ENCODE measurements around the gene ANKRD33B.
"Not testable (repeated sequence)": the region's sequence is repeated elsewhere in the genome, so short reads cannot be mapped to it uniquely, and the experiment has no call there.

ANKRD33B gene

DNA sequence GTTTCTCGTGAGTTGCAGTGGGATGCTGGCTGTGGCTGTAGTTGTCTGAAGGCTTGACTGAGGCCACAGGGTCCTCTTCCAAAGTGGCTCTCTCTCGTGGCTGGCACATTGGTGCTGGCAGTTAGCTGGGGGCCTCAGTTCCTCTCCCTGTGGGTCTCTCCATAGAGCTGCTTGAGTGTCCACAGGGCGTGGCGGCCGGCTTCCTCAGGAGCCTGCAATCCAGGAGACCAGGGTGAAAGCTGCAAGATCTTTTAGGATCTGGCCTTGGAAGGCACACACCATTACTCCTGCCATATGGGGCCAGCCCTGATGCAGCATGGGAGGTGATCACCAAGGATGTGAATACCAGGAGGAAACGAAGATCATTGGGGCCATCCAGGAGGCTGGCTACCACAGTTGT is 41.1 kb downstream of the ANKRD33B start:
- Histone ChIP-seq H3K27me3 (replicated peaks; ENCODE audit: insufficient read depth, low read length) (no peaks in the 10 kb centered on the region), H2AFZ (ENCODE audit: low read length) (no peak overlapping the region), H3K36me3 (replicated peaks; ENCODE audit: insufficient read depth, low read length) (no peaks in the 10 kb centered on the region), H3K4me2 (ENCODE audit: low read depth, low read length) (no peak overlapping the region), H3K4me1 (ENCODE audit: low read length) (peaks cover 31% of the 10 kb centered on the region), H3K27ac (ENCODE audit: low read length) (no peak overlapping the region), H3K9me2 (replicated peaks; ENCODE audit: insufficient read depth, low read length) (no peaks in the 10 kb centered on the region), H3F3A (ENCODE audit: insufficient read depth, low read length) (peaks cover 36% of the 10 kb centered on the region), H3K4me3 (ENCODE audit: low read length) (no peak overlapping the region), H3K9me3 (replicated peaks; ENCODE audit: insufficient read depth, low read length) (no peaks in the 10 kb centered on the region), H4K20me1 (ENCODE audit: insufficient read depth, low read length) (no peaks in the 10 kb centered on the region), H3K79me2 (ENCODE audit: low read length) (peaks cover 37% of the 10 kb centered on the region), H3K9ac (ENCODE audit: low read length) (no peak overlapping the region)
- no peak for DNase-seq
- TF ChIP-seq EZH2phosphoT487 (IDR thresholded peaks at IDR 0.05; ENCODE audit: low read length) (no peak), EZH2 (optimal IDR thresholded peaks at IDR 0.05; ENCODE audit: low read depth, low read length) (no peak)
- TF ChIP-seq, protein P1, sequence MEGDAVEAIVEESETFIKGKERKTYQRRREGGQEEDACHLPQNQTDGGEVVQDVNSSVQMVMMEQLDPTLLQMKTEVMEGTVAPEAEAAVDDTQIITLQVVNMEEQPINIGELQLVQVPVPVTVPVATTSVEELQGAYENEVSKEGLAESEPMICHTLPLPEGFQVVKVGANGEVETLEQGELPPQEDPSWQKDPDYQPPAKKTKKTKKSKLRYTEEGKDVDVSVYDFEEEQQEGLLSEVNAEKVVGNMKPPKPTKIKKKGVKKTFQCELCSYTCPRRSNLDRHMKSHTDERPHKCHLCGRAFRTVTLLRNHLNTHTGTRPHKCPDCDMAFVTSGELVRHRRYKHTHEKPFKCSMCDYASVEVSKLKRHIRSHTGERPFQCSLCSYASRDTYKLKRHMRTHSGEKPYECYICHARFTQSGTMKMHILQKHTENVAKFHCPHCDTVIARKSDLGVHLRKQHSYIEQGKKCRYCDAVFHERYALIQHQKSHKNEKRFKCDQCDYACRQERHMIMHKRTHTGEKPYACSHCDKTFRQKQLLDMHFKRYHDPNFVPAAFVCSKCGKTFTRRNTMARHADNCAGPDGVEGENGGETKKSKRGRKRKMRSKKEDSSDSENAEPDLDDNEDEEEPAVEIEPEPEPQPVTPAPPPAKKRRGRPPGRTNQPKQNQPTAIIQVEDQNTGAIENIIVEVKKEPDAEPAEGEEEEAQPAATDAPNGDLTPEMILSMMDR (IDR thresholded peaks at IDR 0.05; ENCODE audit: low read length) = no peak

GRCh38 chr5:10606632-10607022 is 42.8 kb downstream of the ANKRD33B start:
- not testable (repeated sequence) for H3K9me2 ChIP-seq (replicated peaks; ENCODE audit: insufficient read depth, low read length); H3K9me3 ChIP-seq (replicated peaks; ENCODE audit: insufficient read depth, low read length); H3K27me3 ChIP-seq (replicated peaks; ENCODE audit: insufficient read depth, low read length); H3K36me3 ChIP-seq (replicated peaks; ENCODE audit: insufficient read depth, low read length); H4K20me1 ChIP-seq (ENCODE audit: insufficient read depth, low read length); H2AFZ ChIP-seq (ENCODE audit: low read length)
- Histone ChIP-seq H3F3A (ENCODE audit: insufficient read depth, low read length) (peaks cover 19% of the 10 kb centered on the region), H3K4me2 (ENCODE audit: low read depth, low read length) (peak overlapping the region; percentile 97), H3K4me1 (ENCODE audit: low read length) (peaks cover 20% of the 10 kb centered on the region), H3K79me2 (ENCODE audit: low read length) (peaks cover 43% of the 10 kb centered on the region), H3K4me3 (ENCODE audit: low read length) (peak overlapping the region; percentile 49), H3K27ac (ENCODE audit: low read length) (peak overlapping the region; percentile 94), H3K9ac (ENCODE audit: low read length) (peak overlapping the region; percentile 55; the same call in 1 of the 2 replicates)
- DNase-seq = peak; percentile 15

GRCh38 chr5:10607023-10607665 is 43.3 kb downstream of the ANKRD33B start:
- Histone ChIP-seq H3K9ac (ENCODE audit: low read length) (peak overlapping the region; percentile 58), H3K9me2 (replicated peaks; ENCODE audit: insufficient read depth, low read length) (no peaks in the 10 kb centered on the region), H3F3A (ENCODE audit: insufficient read depth, low read length) (peaks cover 17% of the 10 kb centered on the region), H3K4me3 (ENCODE audit: low read length) (peak overlapping the region; percentile 49), H3K27ac (ENCODE audit: low read length) (peak overlapping the region; percentile 94), H3K79me2 (ENCODE audit: low read length) (peaks cover 38% of the 10 kb centered on the region), H3K27me3 (replicated peaks; ENCODE audit: insufficient read depth, low read length) (no peaks in the 10 kb centered on the region), H3K9me3 (replicated peaks; ENCODE audit: insufficient read depth, low read length) (no peaks in the 10 kb centered on the region), H3K4me2 (ENCODE audit: low read depth, low read length) (peak overlapping the region; percentile 97), H4K20me1 (ENCODE audit: insufficient read depth, low read length) (no peaks in the 10 kb centered on the region), H3K4me1 (ENCODE audit: low read length) (peaks cover 16% of the 10 kb centered on the region), H3K36me3 (replicated peaks; ENCODE audit: insufficient read depth, low read length) (no peaks in the 10 kb centered on the region), H2AFZ (ENCODE audit: low read length) (no peak overlapping the region)
- no peak for TF ChIP-seq EZH2phosphoT487 (IDR thresholded peaks at IDR 0.05; ENCODE audit: low read length)
- TF ChIP-seq, protein P1 (IDR thresholded peaks at IDR 0.05; ENCODE audit: low read length) = no peak
- TF ChIP-seq EZH2 (optimal IDR thresholded peaks at IDR 0.05; ENCODE audit: low read depth, low read length) = no peak
- DNase-seq = peak; percentile 91

- H2AFZ ChIP-seq (ENCODE audit: low read length) = no peak overlapping the region
- peak overlapping the region; percentile 49 for H3K4me3 ChIP-seq (ENCODE audit: low read length)
- H3K9ac ChIP-seq (ENCODE audit: low read length) = peak overlapping the region; percentile 58
- H3K4me1 ChIP-seq (ENCODE audit: low read length) = peaks cover 16% of the 10 kb centered on the region
- H4K20me1 ChIP-seq (ENCODE audit: insufficient read depth, low read length) = no peaks in the 10 kb centered on the region
- TF ChIP-seq, protein P1 (IDR thresholded peaks at IDR 0.05; ENCODE audit: low read length) = peak; percentile 41
- no peak for TF ChIP-seq EZH2phosphoT487 (IDR thresholded peaks at IDR 0.05; ENCODE audit: low read length)
- H3F3A ChIP-seq (ENCODE audit: insufficient read depth, low read length) = peaks cover 17% of the 10 kb centered on the region
- no peaks in the 10 kb centered on the region for H3K9me3 ChIP-seq (replicated peaks; ENCODE audit: insufficient read depth, low read length)
- peaks cover 36% of the 10 kb centered on the region for H3K79me2 ChIP-seq (ENCODE audit: low read length)
- no peaks in the 10 kb centered on the region for H3K36me3 ChIP-seq (replicated peaks; ENCODE audit: insufficient read depth, low read length)
- no peaks in the 10 kb centered on the region for H3K27me3 ChIP-seq (replicated peaks; ENCODE audit: insufficient read depth, low read length)
- H3K4me2 ChIP-seq (ENCODE audit: low read depth, low read length) = peak overlapping the region; percentile 97
- no peaks in the 10 kb centered on the region for H3K9me2 ChIP-seq (replicated peaks; ENCODE audit: insufficient read depth, low read length)
- peak; percentile 64 for DNase-seq
- peak overlapping the region; percentile 94 for H3K27ac ChIP-seq (ENCODE audit: low read length)
Measured at GRCh38 chr5:10607666-10608073, 43.8 kb downstream of the ANKRD33B start.

- H3K4me3 ChIP-seq (ENCODE audit: low read length) = peak overlapping the region; percentile 49
- not testable (repeated sequence) for H3K36me3 ChIP-seq (replicated peaks; ENCODE audit: insufficient read depth, low read length); DNase-seq; H3K9me2 ChIP-seq (replicated peaks; ENCODE audit: insufficient read depth, low read length); H2AFZ ChIP-seq (ENCODE audit: low read length); H4K20me1 ChIP-seq (ENCODE audit: insufficient read depth, low read length); H3K27me3 ChIP-seq (replicated peaks; ENCODE audit: insufficient read depth, low read length); H3K9me3 ChIP-seq (replicated peaks; ENCODE audit: insufficient read depth, low read length)
- H3K4me2 ChIP-seq (ENCODE audit: low read depth, low read length) = peak overlapping the region; percentile 97
- H3K27ac ChIP-seq (ENCODE audit: low read length) = peak overlapping the region; percentile 94; the same call in 1 of the 2 replicates
- peaks cover 16% of the 10 kb centered on the region for H3K4me1 ChIP-seq (ENCODE audit: low read length)
- H3K79me2 ChIP-seq (ENCODE audit: low read length) = peaks cover 32% of the 10 kb centered on the region
- peaks cover 17% of the 10 kb centered on the region for H3F3A ChIP-seq (ENCODE audit: insufficient read depth, low read length)
- H3K9ac ChIP-seq (ENCODE audit: low read length) = peak overlapping the region; percentile 58
Measured at GRCh38 chr5:10608081-10608480, 44.2 kb downstream of the ANKRD33B start.

Data from MM.1S (cell line).